Activated effector memory CD4-positive, alpha-beta T cell treated with anti-CD3 and anti-CD28 coated beads, Interleukin-2, amount 50 U/mL, for 16 hours (primary cell): ENCODE data around the gene LRRC3.
A peak's percentile ranks its signal among the peaks of the same experiment; 100 is the strongest.

ENCODE experiments used
- DNase-seq: peaks from one replicate; pipeline ENCODE4 v3.0.0-alpha.2; 2020

LRRC3 gene

GRCh38 chr21:44424608-44425306 lies 30.6 kb upstream of the LRRC3 start:
- peak; percentile 56 for DNase-seq

- peak; percentile 61 for DNase-seq
Observed at GRCh38 chr21:44425307-44425894, 29.9 kb upstream of the LRRC3 start.

GRCh38 chr21:44425895-44426662 lies 29.2 kb upstream of the LRRC3 start:
- peak; percentile 57 for DNase-seq

- peak; percentile 57 for DNase-seq
Observed at GRCh38 chr21:44426663-44427191, 28.6 kb upstream of the LRRC3 start.

GRCh38 chr21:44427241-44428120 lies 27.8 kb upstream of the LRRC3 start:
- DNase-seq, result peak; percentile 59

GRCh38 chr21:44428281-44428960 lies 26.9 kb upstream of the LRRC3 start:
- DNase-seq, result peak; percentile 80

- no peak for DNase-seq
Observed at GRCh38 chr21:44429894-44430293, 25.4 kb upstream of the LRRC3 start.

- DNase-seq, result no peak
Observed at GRCh38 chr21:44431300-44431699, 24.0 kb upstream of the LRRC3 start.

GRCh38 chr21:44432841-44433790 lies 22.2 kb upstream of the LRRC3 start:
- peak; percentile 22 for DNase-seq

- DNase-seq, result peak; percentile 57
Observed at GRCh38 chr21:44433791-44434567, 21.3 kb upstream of the LRRC3 start.

- peak; percentile 47 for DNase-seq
Observed at GRCh38 chr21:44434568-44434925, 20.8 kb upstream of the LRRC3 start.

GRCh38 chr21:44434936-44435635 lies 20.2 kb upstream of the LRRC3 start:
- peak; percentile 60 for DNase-seq

GRCh38 chr21:44436111-44436611 lies 19.1 kb upstream of the LRRC3 start:
- peak; percentile 41 for DNase-seq

- peak; percentile 37 for DNase-seq
Observed at GRCh38 chr21:44436958-44437357, 18.4 kb upstream of the LRRC3 start.

GRCh38 chr21:44437371-44437695 lies 18.0 kb upstream of the LRRC3 start:
- DNase-seq, result no peak

GRCh38 chr21:44437696-44438431 lies 17.4 kb upstream of the LRRC3 start:
- peak; percentile 60 for DNase-seq

GRCh38 chr21:44438531-44439210 lies 16.6 kb upstream of the LRRC3 start:
- no peak for DNase-seq

GRCh38 chr21:44439211-44439600 lies 16.1 kb upstream of the LRRC3 start:
- no peak for DNase-seq
